ENCODE measurements around the gene MXRA8. TPM values are rescaled to one million over a fixed set of nuclear protein-coding genes. Genes with fewer than 3 reads are reported as not detected.

Gene MXRA8
- total RNA-seq, 4 donors from 2014 or later: 34.1 to 76.1 (median 35.9) TPM

GRCh38 chr1:1333551-1334241, 24.7 kb downstream of the MXRA8 start:
- TF ChIP-seq POLR2A (IDR thresholded peaks at IDR 0.05) (no peak), CTCF (IDR thresholded peaks at IDR 0.05) (no peak)
- 47 to 76% methylated on average over 17 to 35 of the region's 36 CpGs for WGBS, 2 donors
- intact Hi-C loops (cut with DNase I; ENCODE audit: low total_unique reads): no loop called here
- DNase-seq (ENCODE audit: low spot score in 2 of 2): no peak
- no peak overlapping the region for H3K4me3 ChIP-seq (ENCODE audit: low read depth, poor library complexity, severe bottlenecking)

- intact Hi-C loops (cut with DNase I; ENCODE audit: low total_unique reads): no loop called here
- no peak for TF ChIP-seq CTCF (IDR thresholded peaks at IDR 0.05)
- TF ChIP-seq POLR2A (IDR thresholded peaks at IDR 0.05): no peak
- no peak overlapping the region for H3K4me3 ChIP-seq (ENCODE audit: low read depth, poor library complexity, severe bottlenecking)
- no peak for DNase-seq (ENCODE audit: low spot score in 2 of 2)
- WGBS, 2 donors: 45 to 71% methylated on average over 13 to 33 of the region's 48 CpGs
These were observed 25.4 kb downstream of the MXRA8 start for GRCh38 chr1:1332774-1333480.

GRCh38 chr1:1332031-1332755, 26.2 kb downstream of the MXRA8 start:
- no peak for DNase-seq (ENCODE audit: low spot score in 2 of 2)
- intact Hi-C loops (cut with DNase I; ENCODE audit: low total_unique reads): no loop called here
- WGBS, 2 donors: 38 to 64% methylated on average over 40 to 41 of the region's 57 CpGs
- H3K4me3 ChIP-seq (ENCODE audit: low read depth, poor library complexity, severe bottlenecking): no peak overlapping the region
- TF ChIP-seq CTCF (IDR thresholded peaks at IDR 0.05) (no peak), POLR2A (IDR thresholded peaks at IDR 0.05) (no peak)

- 35 to 44% methylated on average over 32 to 34 of the region's 41 CpGs for WGBS, 2 donors
- no peak for DNase-seq (ENCODE audit: low spot score in 2 of 2)
- H3K4me3 ChIP-seq (ENCODE audit: low read depth, poor library complexity, severe bottlenecking): no peak within 1 kb of the TSS
- TF ChIP-seq POLR2A (IDR thresholded peaks at IDR 0.05) (no peak), CTCF (IDR thresholded peaks at IDR 0.05) (no peak)
- intact Hi-C loops (cut with DNase I; ENCODE audit: low total_unique reads): no loop called here
These were observed 27.0 kb downstream of the MXRA8 start, which contains the start of gene TAS1R3 for GRCh38 chr1:1331068-1331965. TSS of gene TAS1R3 (plus strand) at chr1:1331280. CDS start at chr1:1331346, 66 bp downstream.

- TF ChIP-seq POLR2A (IDR thresholded peaks at IDR 0.05) (no peak), CTCF (IDR thresholded peaks at IDR 0.05) (no peak)
- no peak for DNase-seq (ENCODE audit: low spot score in 2 of 2)
- intact Hi-C loops (cut with DNase I; ENCODE audit: low total_unique reads): no loop called here
- WGBS, 2 donors: 53 to 73% methylated on average over 11 of the region's 15 CpGs
- H3K4me3 ChIP-seq (ENCODE audit: low read depth, poor library complexity, severe bottlenecking): no peak overlapping the region
These were observed 27.8 kb downstream of the MXRA8 start for GRCh38 chr1:1330366-1331067.
